CD4-positive, alpha-beta T cell treated with Interleukin-10 for 1 hour (primary cell): Measurements from ENCODE around the gene SOHLH2.

Experiments used
- DNase-seq: peaks from one replicate; pipeline ENCODE4 v3.0.0-alpha.2; 2020

SOHLH2 gene

GRCh38 chr13:36130552-36131221 lies 83.7 kb downstream of the SOHLH2 start:
- DNase-seq, result no peak

- DNase-seq, result no peak
Observed at GRCh38 chr13:36130193-36130551, 84.2 kb downstream of the SOHLH2 start.

- DNase-seq, result no peak
Observed at GRCh38 chr13:36129539-36129938, 84.8 kb downstream of the SOHLH2 start.

- DNase-seq, result no peak
Observed at GRCh38 chr13:36126491-36126890, 87.9 kb downstream of the SOHLH2 start.

GRCh38 chr13:36125841-36126240 lies 88.5 kb downstream of the SOHLH2 start:
- DNase-seq, result no peak

GRCh38 chr13:36124236-36124822 lies 90.0 kb downstream of the SOHLH2 start:
- DNase-seq, result no peak
